GM23338 (cell line): ENCODE results near the gene SEC14L6. TPM values are rescaled to one million over a fixed set of nuclear protein-coding genes. Genes with fewer than 3 reads are reported as not detected.
A peak's percentile ranks its signal among the peaks of the same experiment; 100 is the strongest.

ENCODE experiments used
- ATAC-seq: fragments of 200-7000 bp; cut with Tn5 transposase; 3 replicates; pipeline ENCODE4 v1.9.1; 2020
- DNase-seq: peaks from one replicate; pipeline ENCODE4 v3.0.0-alpha.2; 2015; ENCODE audit warnings: low spot score
- H2AFZ ChIP-seq: fragments of 200-600 bp; sonication (generic); 2 replicates; pipeline ENCODE4 v1.8.0; 2016; ENCODE audit warnings: antibody characterized with exemption, mild to moderate bottlenecking, moderate library complexity
- H3F3A ChIP-seq: fragments of 200-600 bp; sonication (generic); replicated peaks from 2 replicates; pipeline ENCODE4 v1.8.0; 2017; ENCODE audit warnings: antibody characterized with exemption, mixed run types, low read depth
- H3K27ac ChIP-seq: fragments of 200-600 bp; sonication (generic); 2 replicates; pipeline ENCODE4 v1.6.1; 2016; ENCODE audit warnings: low read depth
- H3K27me3 ChIP-seq: fragments of 200-600 bp; sonication (generic); 2 replicates; pipeline ENCODE4 v1.8.0; 2016; ENCODE audit warnings: mild to moderate bottlenecking, mixed run types, moderate library complexity; ENCODE audit not compliant: insufficient read depth
- H3K36me3 ChIP-seq: fragments of 200-600 bp; sonication (generic); 2 replicates; pipeline ENCODE4 v1.8.0; 2016; ENCODE audit warnings: mild to moderate bottlenecking; ENCODE audit not compliant: insufficient read depth
- H3K4me1 ChIP-seq: fragments of 200-600 bp; sonication (generic); 2 replicates; pipeline ENCODE4 v1.8.0; 2016; ENCODE audit warnings: mild to moderate bottlenecking, moderate library complexity; ENCODE audit not compliant: insufficient read depth
- H3K4me2 ChIP-seq: fragments of 200-600 bp; sonication (generic); 2 replicates; pipeline ENCODE4 v1.7.1; 2017; ENCODE audit warnings: mixed run types
- H3K4me3 ChIP-seq: fragments of 200-600 bp; sonication (generic); 2 replicates; pipeline ENCODE4 v1.6.1; 2016; ENCODE audit warnings: mixed run types
- H3K79me2 ChIP-seq: fragments of 200-600 bp; sonication (generic); replicated peaks from 2 replicates; pipeline ENCODE4 v1.8.0; 2017; ENCODE audit warnings: mild to moderate bottlenecking; ENCODE audit not compliant: insufficient read depth
- H3K9me2 ChIP-seq: fragments of 200-600 bp; sonication (generic); 2 replicates; pipeline ENCODE4 v1.8.0; 2017; ENCODE audit not compliant: insufficient read depth
- H4K20me1 ChIP-seq: fragments of 200-600 bp; sonication (generic); replicated peaks from 2 replicates; pipeline ENCODE4 v1.8.0; 2017; ENCODE audit warnings: mild to moderate bottlenecking; ENCODE audit not compliant: insufficient read depth
- H3K27ac Mint-ChIP-seq: 2 replicates; pipeline ENCODE4 v1.8.0; 2020; ENCODE audit warnings: inconsistent platforms, mild to moderate bottlenecking, moderate library complexity, mixed read lengths
- H3K27me3 Mint-ChIP-seq: 3 replicates; pipeline ENCODE4 v1.8.0; 2022; ENCODE audit warnings: low read depth, mild to moderate bottlenecking, moderate library complexity, mixed read lengths, inconsistent platforms; ENCODE audit not compliant: insufficient read depth, poor library complexity
- H3K36me3 Mint-ChIP-seq: 3 replicates; pipeline ENCODE4 v1.8.0; 2021; ENCODE audit warnings: low read depth, mild to moderate bottlenecking, inconsistent platforms, moderate library complexity, mixed read lengths
- H3K4me1 Mint-ChIP-seq: 3 replicates; pipeline ENCODE4 v1.8.0; 2020; ENCODE audit warnings: mild to moderate bottlenecking, inconsistent platforms, mixed read lengths
- H3K4me3 Mint-ChIP-seq: 3 replicates; pipeline ENCODE4 v1.8.0; 2021; ENCODE audit warnings: moderate library complexity, mild to moderate bottlenecking, inconsistent platforms, mixed read lengths
- H3K9me3 Mint-ChIP-seq: 3 replicates; pipeline ENCODE4 v1.8.0; 2020; ENCODE audit warnings: moderate library complexity, mild to moderate bottlenecking, inconsistent platforms, mixed read lengths
- CREB1 ChIP-seq: fragments of 250-450 bp; sonication (Bioruptor Pico); IDR thresholded peaks from 2 replicates; pipeline ENCODE4 v1.5.0; 2020; ENCODE audit warnings: low read depth, mild to moderate bottlenecking, moderate library complexity
- JUNB ChIP-seq: IDR thresholded peaks from one replicate; pipeline ENCODE4 v1.6.1; 2016; ENCODE audit warnings: antibody characterized with exemption; ENCODE audit not compliant: unreplicated experiment
- NANOG ChIP-seq: IDR thresholded peaks from 2 replicates; pipeline ENCODE4 v1.6.1; 2016; ENCODE audit warnings: antibody characterized with exemption, borderline replicate concordance
- POLR2AphosphoS5 ChIP-seq: IDR thresholded peaks from 2 replicates; pipeline ENCODE4 v1.6.1; 2016; ENCODE audit warnings: antibody characterized with exemption, low read depth
- STAT1 ChIP-seq: IDR thresholded peaks from one replicate; pipeline ENCODE4 v1.6.1; 2016; ENCODE audit warnings: antibody characterized with exemption; ENCODE audit not compliant: unreplicated experiment
- ZNF331 ChIP-seq: fragments of 250-450 bp; sonication (Bioruptor Pico); IDR thresholded peaks from 2 replicates; pipeline ENCODE4 v1.5.0; 2020; ENCODE audit warnings: low read depth, mild to moderate bottlenecking, moderate library complexity
- polyA plus RNA-seq: library from polyadenylated mRNA; unstranded; fragments of >200 nt; fragmentation: Nextera tagmentation; extraction: Ambion mirVana; gene quantifications from 2 replicates; pipeline ENCODE4 v1.2.1, GENCODE V29; 2016
- total RNA-seq: library from RNA; depleted of rRNA; stranded (reverse); fragments of >200 nt; shearing (Covaris generic); gene quantifications from 2 replicates; pipeline ENCODE4 v1.2.3, GENCODE V29; 2014
- TF ChIP-seq, protein P1 (sequence below): IDR thresholded peaks from one replicate; pipeline ENCODE4 v1.6.1; 2018; ENCODE audit warnings: antibody characterized with exemption; ENCODE audit not compliant: unreplicated experiment
- TF ChIP-seq, protein P2 (sequence below), 2 experiments: fragments of 200-600 bp in 1 of 2; sonication (generic) in 1 of 2; conservative IDR thresholded peaks; 2 replicates each; pipeline versions ENCODE4 v1.5.1 to v1.6.1; 2016 to 2017; ENCODE audit warnings: antibody characterized with exemption in 2 of 2, low read depth in 2 of 2, mild to moderate bottlenecking in 2 of 2, moderate library complexity in 1 of 2

SEC14L6 gene
- total and polyA plus RNA-seq, 2 experiments from 2014 or later, result 0.84 to 2.1 TPM

DNA sequence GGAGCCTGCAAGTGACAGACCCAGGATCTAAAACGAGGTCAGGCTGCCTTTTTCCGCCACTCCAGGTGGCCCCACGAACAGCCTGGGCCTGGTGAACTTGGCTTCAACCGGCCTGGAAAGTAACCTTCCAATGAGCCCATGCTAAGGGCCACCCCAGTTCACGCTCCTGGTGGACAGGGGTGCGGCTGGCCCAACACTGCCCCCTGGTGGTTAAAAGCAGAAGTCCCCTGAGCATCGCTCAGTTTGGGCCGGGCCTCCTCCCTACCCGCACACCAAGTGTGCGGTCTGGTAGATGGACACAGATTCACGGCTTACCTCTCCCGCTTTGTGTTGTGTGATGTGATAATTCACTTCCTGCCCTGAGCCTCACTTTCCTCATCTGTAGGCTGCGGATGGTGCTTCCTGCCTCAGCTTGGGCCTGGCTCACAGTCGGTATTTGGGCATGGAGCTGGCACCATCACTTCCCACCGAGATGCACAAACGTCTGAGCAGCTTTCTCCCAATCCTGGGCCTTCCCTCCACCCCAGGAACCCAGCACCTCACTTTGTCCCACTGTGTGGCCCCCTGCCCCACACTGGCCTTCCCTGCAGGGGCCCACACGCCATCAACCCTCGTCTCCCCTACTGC is 61.1 kb downstream of the SEC14L6 start:
- no peaks in the 10 kb centered on the region for H4K20me1 ChIP-seq
- H3K9me3 Mint-ChIP-seq, result no peaks in the 10 kb centered on the region
- peaks cover 6% of the 10 kb centered on the region for H3K27me3 Mint-ChIP-seq
- H3K27ac ChIP-seq, result no peak overlapping the region
- no peaks in the 10 kb centered on the region for H3K36me3 ChIP-seq
- ATAC-seq (peak; percentile 99), DNase-seq (peak; percentile 79)
- no peaks in the 10 kb centered on the region for H3F3A ChIP-seq
- H3K4me3 ChIP-seq, result no peak overlapping the region
- H3K9me2 ChIP-seq, result no peaks in the 10 kb centered on the region
- no peak overlapping the region for H3K4me2 ChIP-seq
- H3K4me1 Mint-ChIP-seq, result peaks cover 3% of the 10 kb centered on the region; the same call in 2 of the 3 replicates
- H2AFZ ChIP-seq, result 0 out of 2 replicates have a peak overlapping the region, but pooled peaks have one; percentile 84
- H3K4me1 ChIP-seq, result no peaks in the 10 kb centered on the region
- no peak overlapping the region for H3K4me3 Mint-ChIP-seq
- TF ChIP-seq, protein P1, sequence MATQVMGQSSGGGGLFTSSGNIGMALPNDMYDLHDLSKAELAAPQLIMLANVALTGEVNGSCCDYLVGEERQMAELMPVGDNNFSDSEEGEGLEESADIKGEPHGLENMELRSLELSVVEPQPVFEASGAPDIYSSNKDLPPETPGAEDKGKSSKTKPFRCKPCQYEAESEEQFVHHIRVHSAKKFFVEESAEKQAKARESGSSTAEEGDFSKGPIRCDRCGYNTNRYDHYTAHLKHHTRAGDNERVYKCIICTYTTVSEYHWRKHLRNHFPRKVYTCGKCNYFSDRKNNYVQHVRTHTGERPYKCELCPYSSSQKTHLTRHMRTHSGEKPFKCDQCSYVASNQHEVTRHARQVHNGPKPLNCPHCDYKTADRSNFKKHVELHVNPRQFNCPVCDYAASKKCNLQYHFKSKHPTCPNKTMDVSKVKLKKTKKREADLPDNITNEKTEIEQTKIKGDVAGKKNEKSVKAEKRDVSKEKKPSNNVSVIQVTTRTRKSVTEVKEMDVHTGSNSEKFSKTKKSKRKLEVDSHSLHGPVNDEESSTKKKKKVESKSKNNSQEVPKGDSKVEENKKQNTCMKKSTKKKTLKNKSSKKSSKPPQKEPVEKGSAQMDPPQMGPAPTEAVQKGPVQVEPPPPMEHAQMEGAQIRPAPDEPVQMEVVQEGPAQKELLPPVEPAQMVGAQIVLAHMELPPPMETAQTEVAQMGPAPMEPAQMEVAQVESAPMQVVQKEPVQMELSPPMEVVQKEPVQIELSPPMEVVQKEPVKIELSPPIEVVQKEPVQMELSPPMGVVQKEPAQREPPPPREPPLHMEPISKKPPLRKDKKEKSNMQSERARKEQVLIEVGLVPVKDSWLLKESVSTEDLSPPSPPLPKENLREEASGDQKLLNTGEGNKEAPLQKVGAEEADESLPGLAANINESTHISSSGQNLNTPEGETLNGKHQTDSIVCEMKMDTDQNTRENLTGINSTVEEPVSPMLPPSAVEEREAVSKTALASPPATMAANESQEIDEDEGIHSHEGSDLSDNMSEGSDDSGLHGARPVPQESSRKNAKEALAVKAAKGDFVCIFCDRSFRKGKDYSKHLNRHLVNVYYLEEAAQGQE, result no peak
- TF ChIP-seq NANOG, result no peak
- TF ChIP-seq POLR2AphosphoS5, result no peak
- TF ChIP-seq, protein P2, sequence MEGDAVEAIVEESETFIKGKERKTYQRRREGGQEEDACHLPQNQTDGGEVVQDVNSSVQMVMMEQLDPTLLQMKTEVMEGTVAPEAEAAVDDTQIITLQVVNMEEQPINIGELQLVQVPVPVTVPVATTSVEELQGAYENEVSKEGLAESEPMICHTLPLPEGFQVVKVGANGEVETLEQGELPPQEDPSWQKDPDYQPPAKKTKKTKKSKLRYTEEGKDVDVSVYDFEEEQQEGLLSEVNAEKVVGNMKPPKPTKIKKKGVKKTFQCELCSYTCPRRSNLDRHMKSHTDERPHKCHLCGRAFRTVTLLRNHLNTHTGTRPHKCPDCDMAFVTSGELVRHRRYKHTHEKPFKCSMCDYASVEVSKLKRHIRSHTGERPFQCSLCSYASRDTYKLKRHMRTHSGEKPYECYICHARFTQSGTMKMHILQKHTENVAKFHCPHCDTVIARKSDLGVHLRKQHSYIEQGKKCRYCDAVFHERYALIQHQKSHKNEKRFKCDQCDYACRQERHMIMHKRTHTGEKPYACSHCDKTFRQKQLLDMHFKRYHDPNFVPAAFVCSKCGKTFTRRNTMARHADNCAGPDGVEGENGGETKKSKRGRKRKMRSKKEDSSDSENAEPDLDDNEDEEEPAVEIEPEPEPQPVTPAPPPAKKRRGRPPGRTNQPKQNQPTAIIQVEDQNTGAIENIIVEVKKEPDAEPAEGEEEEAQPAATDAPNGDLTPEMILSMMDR (conservative IDR thresholded peaks at IDR 0.05; ENCODE audit: low read depth in 2 of 2), result peak; percentile 86 to 98
- TF ChIP-seq JUNB, result no peak
- H3K79me2 ChIP-seq, result no peaks in the 10 kb centered on the region
- H3K27me3 ChIP-seq, result no peaks in the 10 kb centered on the region
- H3K27ac Mint-ChIP-seq, result no peak overlapping the region
- no peaks in the 10 kb centered on the region for H3K36me3 Mint-ChIP-seq

DNA sequence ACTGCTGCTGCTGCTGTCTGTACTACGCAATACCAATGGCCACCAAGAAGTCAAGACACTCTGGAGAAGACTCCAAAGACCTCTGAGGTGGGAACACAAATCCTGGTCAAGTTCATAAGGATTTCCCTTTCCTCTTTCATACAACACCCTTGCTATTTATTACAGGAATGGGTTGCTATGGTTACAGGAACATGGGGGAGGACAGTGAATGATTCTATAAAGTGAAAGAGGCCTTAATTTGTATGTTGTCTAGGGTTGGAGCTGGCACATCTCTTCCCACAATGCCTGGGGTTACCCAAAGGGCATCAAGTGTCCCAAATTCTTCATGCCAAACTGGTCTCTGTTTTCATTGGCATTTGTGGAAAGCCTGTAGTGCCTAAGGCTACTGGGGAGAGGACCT is 63.4 kb downstream of the SEC14L6 start:
- ATAC-seq (no peak), DNase-seq (no peak)
- TF ChIP-seq ZNF331 (CRISPR knock-in tag) (no peak), CREB1 (CRISPR knock-in tag) (no peak), STAT1 (no peak), NANOG (no peak)

More for the DNA sequence above, 63.4 kb downstream of the SEC14L6 start:
- no peak overlapping the region for H3K4me3 ChIP-seq
- Mint-ChIP-seq H3K27ac (no peak overlapping the region), H3K4me1 (peaks cover under 1% of the 10 kb centered on the region; the same call in 2 of the 3 replicates), H3K27me3 (peaks cover 3% of the 10 kb centered on the region), H3K4me3 (no peak overlapping the region), H3K9me3 (no peaks in the 10 kb centered on the region; the same call in 2 of the 3 replicates), H3K36me3 (no peaks in the 10 kb centered on the region)
- H4K20me1 ChIP-seq, result no peaks in the 10 kb centered on the region
- H3K27ac ChIP-seq, result no peak overlapping the region
- H3F3A ChIP-seq, result no peaks in the 10 kb centered on the region
- H3K4me1 ChIP-seq, result no peaks in the 10 kb centered on the region
- no peak overlapping the region for H3K4me2 ChIP-seq
- no peak overlapping the region for H2AFZ ChIP-seq
- H3K36me3 ChIP-seq, result no peaks in the 10 kb centered on the region
- no peaks in the 10 kb centered on the region for H3K9me2 ChIP-seq
- no peaks in the 10 kb centered on the region for H3K27me3 ChIP-seq
- no peaks in the 10 kb centered on the region for H3K79me2 ChIP-seq
